Stimulated activated CD8-positive, alpha-beta memory T cell treated with anti-CD3 and anti-CD28 coated beads, Interleukin-2, amount 100 ng/mL, for 48 hours (primary cell): Measurements from ENCODE around the gene CEBPE.

Experiments used
- DNase-seq, 2 donors: peaks; one replicate each; pipeline ENCODE4 v3.0.0-alpha.2; 2020; ENCODE audit warnings: low read depth in 2 of 2

Gene CEBPE

GRCh38 chr14:23143911-23144310 is 24.9 kb upstream of the CEBPE start:
- DNase-seq = no peak

DNA sequence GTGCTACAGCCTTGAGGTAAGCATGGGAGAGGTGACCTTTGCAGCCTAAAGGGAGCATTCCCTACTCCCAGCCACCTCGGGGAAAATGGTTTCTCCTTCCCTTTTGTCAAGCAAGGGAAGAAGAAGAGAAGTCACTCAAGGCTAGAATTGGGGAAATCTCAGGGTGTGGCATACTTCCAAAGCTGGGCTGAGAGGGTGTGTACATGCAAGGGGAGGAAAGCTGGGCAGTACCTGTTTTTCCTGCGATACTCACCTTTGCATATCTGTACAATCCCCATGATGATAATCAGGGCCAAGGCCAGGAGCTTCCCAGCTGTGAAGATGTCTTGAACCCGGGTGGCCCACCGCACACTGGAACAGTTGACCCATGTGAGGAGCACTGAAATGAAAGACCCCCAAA is 23.8 kb upstream of the CEBPE start:
- DNase-seq = no peak

GRCh38 chr14:23141706-23142444 is 22.8 kb upstream of the CEBPE start:
- DNase-seq = no peak

DNA sequence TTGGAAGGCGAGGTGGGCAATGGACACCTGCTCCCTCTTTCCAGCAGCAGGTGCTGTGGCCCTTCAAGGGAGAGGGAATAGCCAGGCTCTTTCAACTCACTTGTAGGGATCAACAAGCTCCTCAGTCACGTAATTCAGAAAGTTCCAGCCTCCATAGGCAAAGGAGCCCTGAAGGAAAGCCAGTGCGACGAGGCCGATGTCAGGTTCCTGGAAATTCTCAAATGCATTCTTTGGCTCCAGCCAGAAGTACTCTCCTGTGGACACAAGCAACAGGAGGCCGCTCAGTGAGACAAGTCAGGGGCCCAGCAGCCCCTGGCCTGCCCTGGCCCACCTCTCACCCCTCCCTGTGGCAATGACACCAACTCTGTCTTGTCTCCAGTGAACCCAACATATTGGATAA is 21.3 kb upstream of the CEBPE start:
- no peak for DNase-seq

- DNase-seq = no peak
These were observed 20.8 kb upstream of the CEBPE start for GRCh38 chr14:23139874-23140273.

- DNase-seq = no peak
These were observed 18.9 kb upstream of the CEBPE start for GRCh38 chr14:23137813-23138535.

- DNase-seq = no peak
These were observed 18.2 kb upstream of the CEBPE start for GRCh38 chr14:23137192-23137812.

DNA sequence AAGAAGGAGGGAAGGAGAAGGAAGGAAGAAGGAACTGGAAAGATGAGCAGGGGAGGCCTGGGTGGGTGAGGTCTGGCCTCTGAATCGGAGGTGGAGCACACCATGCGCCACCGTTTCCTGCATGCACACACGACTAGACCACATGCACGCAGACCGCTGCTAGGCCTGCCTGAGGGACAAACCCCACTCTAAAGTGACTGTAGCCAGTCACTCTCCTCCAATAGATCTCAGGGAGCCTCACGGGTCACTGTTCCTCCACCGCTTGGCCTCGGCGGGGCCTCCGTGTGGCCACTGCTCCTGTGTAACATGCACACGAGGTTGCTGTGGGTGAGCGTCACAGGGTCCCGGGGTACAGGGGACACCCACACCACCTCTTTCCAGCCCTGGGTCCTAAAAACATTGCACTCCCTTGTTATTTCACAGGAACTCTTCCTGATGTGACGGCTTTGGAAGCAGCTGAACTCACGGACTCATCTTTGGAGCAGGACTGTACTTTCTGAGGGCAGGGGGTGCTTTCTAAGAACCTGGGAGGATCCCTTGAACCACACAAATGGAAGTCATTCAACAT is 17.6 kb upstream of the CEBPE start:
- DNase-seq = no peak

DNA sequence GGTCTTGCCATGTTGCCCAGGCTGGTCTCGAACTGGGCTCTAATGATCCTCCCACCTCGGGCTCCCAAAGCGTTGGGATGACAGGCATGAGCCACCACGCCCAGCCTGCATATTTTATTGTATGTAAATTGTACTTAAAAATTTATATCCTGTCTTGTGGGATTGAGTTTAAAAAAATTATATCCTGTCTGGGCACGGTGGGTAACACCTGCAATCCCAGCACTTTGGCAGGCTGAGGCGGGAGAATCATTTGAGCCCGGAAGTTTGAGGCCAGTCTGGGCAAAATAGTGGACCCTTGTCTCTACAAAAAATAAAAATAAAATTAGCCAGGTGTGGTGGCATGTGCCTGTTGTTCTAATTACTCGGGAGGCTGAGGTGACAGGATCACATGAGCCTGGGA is 13.9 kb upstream of the CEBPE start:
- no peak for DNase-seq

GRCh38 chr14:23131482-23131881 is 12.4 kb upstream of the CEBPE start:
- no peak for DNase-seq

DNA sequence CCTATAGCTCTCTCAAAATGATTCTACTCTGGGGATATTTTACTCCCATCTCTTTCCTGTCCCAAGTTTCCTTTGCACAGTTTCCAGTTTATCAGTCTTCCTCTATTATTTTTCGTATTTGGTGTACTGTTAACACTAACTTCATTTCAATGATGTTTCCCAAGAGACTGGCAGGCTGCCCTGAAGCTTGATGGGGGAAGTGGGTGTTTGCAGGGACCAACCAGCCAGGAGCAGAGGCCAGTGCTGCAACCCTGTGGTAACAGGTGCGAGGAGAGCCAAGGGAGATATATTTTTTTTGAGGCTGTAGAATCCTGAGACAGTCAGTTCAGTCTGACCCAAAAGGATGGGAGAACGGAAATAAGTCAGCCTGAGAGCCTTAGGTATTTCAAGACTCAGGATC is 11.8 kb upstream of the CEBPE start:
- DNase-seq = no peak

- no peak for DNase-seq
These were observed 10.8 kb upstream of the CEBPE start for GRCh38 chr14:23129759-23130316.

DNA sequence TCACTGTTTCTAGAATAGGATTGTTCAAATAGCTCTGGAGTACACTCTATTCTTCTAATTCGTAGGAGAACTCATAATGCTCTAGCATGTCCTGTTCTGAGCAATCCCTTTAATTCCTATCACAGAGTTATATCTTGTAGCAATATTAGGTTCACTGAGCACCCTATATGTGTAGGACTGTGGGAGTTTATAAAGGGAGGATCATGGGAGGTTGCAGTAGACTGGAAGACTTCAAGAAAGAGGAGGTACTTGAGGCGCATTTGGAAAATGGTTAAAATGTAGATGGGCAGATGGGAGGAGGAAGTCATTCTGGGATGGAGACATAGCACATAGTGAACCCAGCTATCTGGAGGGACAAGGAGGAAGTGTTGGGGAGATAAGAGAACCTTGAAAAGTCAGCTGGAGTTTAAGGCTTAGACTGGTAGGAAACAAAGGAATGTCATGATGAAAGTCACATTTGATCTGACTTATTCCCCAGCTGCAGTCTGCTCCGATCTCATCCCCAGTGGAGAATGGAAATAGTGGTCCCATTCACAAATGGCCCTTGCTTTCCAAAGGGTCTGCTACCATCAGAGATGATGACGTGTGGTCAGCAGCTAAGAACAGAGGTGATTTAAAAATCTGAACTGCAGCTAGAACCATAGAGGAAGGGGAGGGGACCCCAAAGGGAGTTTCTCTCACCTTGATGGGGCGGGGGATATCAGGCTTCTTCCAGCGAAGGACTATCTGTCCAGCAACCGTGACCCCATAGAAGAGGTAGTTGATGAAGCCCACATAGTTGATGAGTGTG is 10.1 kb upstream of the CEBPE start:
- no peak for DNase-seq

DNA sequence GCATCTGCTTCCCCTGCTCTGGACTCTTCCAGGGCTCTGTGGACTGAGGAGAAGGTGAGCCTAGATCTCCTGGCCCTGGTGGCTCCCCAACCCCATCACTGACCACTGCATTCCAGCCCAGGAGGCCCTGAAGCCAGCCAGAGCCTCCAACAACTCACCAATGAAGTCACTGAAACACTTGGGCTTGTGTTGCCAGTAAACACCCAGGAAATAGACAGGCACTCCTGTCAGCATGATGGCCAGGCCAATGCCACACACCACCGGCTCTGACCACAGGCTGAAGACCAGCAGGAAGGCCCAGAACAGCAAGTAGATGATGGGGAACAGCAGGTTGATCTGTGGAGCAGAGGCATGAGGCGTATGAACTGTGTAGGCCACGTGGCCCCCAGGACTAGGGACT is 8.8 kb upstream of the CEBPE start:
- DNase-seq = no peak

- no peak for DNase-seq
These were observed 7.7 kb upstream of the CEBPE start for GRCh38 chr14:23126548-23127278.

DNA sequence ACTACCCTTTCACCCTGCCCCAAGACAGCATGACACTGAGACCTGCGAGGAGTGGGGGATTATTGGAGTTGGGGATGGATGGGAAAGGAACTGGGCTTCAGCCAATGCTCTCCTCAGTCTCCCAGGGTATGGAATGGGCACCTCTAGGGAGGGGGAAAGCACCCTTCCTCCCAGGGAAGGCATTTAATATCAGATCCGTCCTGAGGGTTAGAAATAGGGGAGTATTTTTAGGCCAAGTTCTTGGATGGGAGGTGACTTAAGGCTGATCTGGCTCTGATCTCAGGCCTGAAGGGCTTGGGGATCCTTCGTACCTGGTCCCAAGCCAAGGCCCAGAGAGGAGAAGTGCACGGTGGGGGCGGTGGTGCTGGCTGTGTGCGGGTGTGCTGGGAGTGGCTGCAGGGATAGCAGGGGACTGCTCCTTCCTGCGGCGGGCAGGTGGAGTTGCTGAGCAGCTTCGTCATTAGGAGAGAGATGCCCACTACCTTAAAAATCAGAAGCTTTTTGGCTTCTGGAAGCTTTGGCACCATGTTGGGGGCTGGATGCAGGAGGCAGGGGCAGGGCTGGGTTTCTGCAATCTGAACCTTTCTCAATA is 7.0 kb upstream of the CEBPE start:
- DNase-seq = no peak

DNA sequence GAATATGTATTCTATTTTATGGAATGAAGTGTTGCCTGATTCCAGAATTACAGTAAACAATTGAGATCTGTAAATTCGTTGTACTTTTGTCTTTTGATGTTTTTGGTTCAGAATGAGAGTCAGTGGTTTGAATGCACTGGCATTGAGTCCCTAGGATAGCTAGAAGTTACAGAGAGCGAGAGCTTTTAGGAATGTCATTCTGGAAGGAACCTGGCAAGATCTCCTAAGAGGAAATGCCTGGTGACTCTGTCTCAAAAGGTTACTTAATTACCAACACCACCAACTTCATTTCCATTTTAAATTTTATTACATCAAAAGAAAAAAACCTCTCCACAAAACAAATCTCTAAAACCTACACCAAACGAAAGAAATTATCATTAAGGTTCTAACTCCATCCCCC is 6.0 kb upstream of the CEBPE start:
- DNase-seq = no peak

- no peak for DNase-seq
These were observed 5.4 kb upstream of the CEBPE start for GRCh38 chr14:23124337-23124954.

GRCh38 chr14:23123419-23123818 is 4.4 kb upstream of the CEBPE start:
- no peak for DNase-seq

DNA sequence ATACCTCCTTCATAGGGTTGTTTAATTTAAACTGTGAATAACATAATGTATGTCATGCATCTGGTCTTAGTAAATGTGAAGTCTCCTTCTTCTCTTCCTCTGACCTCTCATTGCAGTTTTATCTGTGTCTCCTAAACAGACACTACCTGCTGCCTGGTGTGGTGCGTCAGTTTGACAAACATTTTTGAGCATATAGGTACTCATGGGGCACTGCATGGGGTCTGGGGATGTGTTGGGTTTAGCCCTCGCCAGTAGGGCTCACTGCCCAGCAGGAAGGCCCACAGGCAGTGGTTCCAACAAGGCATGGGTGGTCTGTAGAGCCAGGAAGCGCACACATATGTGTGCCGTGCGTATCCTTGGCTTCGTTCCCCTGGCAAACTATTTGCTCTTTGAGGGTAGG is 3.0 kb upstream of the CEBPE start:
- no peak for DNase-seq
